Neural cell (in vitro differentiated cells): ENCODE results near the gene ADAD2. TPM values are rescaled to one million over a fixed set of nuclear protein-coding genes. Genes with fewer than 3 reads are reported as not detected.

Source experiments
- H2AFZ ChIP-seq: fragments of 200-600, 300-800 bp; sonication (generic), shearing (Covaris generic); 2 replicates; pipeline ENCODE4 v1.6.0; 2014; ENCODE audit warnings: low read depth, mild to moderate bottlenecking, antibody characterized with exemption, low read length, moderate library complexity
- H3F3A ChIP-seq: fragments of 200-600 bp; shearing (Covaris generic); 2 replicates; pipeline ENCODE4 v1.6.1; 2016; ENCODE audit warnings: mild to moderate bottlenecking, moderate library complexity, mixed read lengths, antibody characterized with exemption, low read length; ENCODE audit not compliant: insufficient read depth, poor library complexity, severe bottlenecking
- H3K27ac ChIP-seq: fragments of 200-600, 300-800 bp; sonication (generic), shearing (Covaris generic); 2 replicates; pipeline ENCODE4 v1.5.1; 2014; ENCODE audit warnings: mild to moderate bottlenecking, low read length, moderate library complexity
- H3K27me3 ChIP-seq: fragments of 300-800, 200-600 bp; sonication (generic), shearing (Covaris generic); 2 replicates; pipeline ENCODE4 v1.6.0; 2014; ENCODE audit warnings: mild to moderate bottlenecking, low read depth, low read length, moderate library complexity; ENCODE audit not compliant: insufficient read depth
- H3K36me3 ChIP-seq: fragments of 300-800, 200-600 bp; sonication (generic), shearing (Covaris generic); 2 replicates; pipeline ENCODE4 v1.5.1; 2014; ENCODE audit warnings: mild to moderate bottlenecking, antibody characterized with exemption, low read length, moderate library complexity; ENCODE audit not compliant: insufficient read depth
- H3K4me2 ChIP-seq: fragments of 300-800, 200-600 bp; sonication (generic), shearing (Covaris generic); 2 replicates; pipeline ENCODE4 v1.6.0; 2014; ENCODE audit warnings: mild to moderate bottlenecking, low read length
- H3K4me3 ChIP-seq: fragments of 300-800, 200-600 bp; sonication (generic), shearing (Covaris generic); 2 replicates; pipeline ENCODE4 v1.5.1; 2014; ENCODE audit warnings: mild to moderate bottlenecking, low read length, moderate library complexity
- H3K79me2 ChIP-seq: fragments of 200-600 bp; shearing (Covaris generic); replicated peaks from 2 replicates; pipeline ENCODE4 v1.6.0; 2014; ENCODE audit warnings: mild to moderate bottlenecking, low read length, moderate library complexity; ENCODE audit not compliant: insufficient read depth
- H3K9ac ChIP-seq: fragments of 300-800, 200-600 bp; sonication (generic), shearing (Covaris generic); 2 replicates; pipeline ENCODE4 v1.6.1; 2016; ENCODE audit warnings: mild to moderate bottlenecking, low read length, mixed read lengths
- H3K9me2 ChIP-seq: fragments of 200-600 bp; shearing (Covaris generic); 2 replicates; pipeline ENCODE4 v1.6.1; 2016; ENCODE audit warnings: mild to moderate bottlenecking, low read length, mixed read lengths; ENCODE audit not compliant: insufficient read depth
- H3K9me3 ChIP-seq: fragments of 200-600, 300-800 bp; sonication (generic), shearing (Covaris generic); 2 replicates; pipeline ENCODE4 v1.6.1; 2016; ENCODE audit warnings: mild to moderate bottlenecking, mixed run types, low read length, moderate library complexity, mixed read lengths
- H4K20me1 ChIP-seq: fragments of 200-600 bp; shearing (Covaris generic); 2 replicates; pipeline ENCODE4 v1.6.1; 2016; ENCODE audit warnings: mild to moderate bottlenecking, mixed run types; ENCODE audit not compliant: insufficient read depth
- CTCF ChIP-seq: fragments of 450-650 bp; IDR thresholded peaks from 2 replicates; pipeline ENCODE4 v1.5.1; 2014; ENCODE audit warnings: antibody characterized with exemption, mild to moderate bottlenecking, moderate library complexity; ENCODE audit not compliant: poor library complexity, severe bottlenecking
- EP300 ChIP-seq: fragments of 450-650 bp; conservative IDR thresholded peaks from 2 replicates; pipeline ENCODE4 v1.6.1; 2014; ENCODE audit warnings: antibody characterized with exemption, mild to moderate bottlenecking, moderate library complexity; ENCODE audit not compliant: poor library complexity, severe bottlenecking
- EZH2 ChIP-seq: fragments of 200-600, 300-800 bp; shearing (Covaris generic), sonication (generic); IDR thresholded peaks from 2 replicates; pipeline ENCODE4 v1.6.1; 2014; ENCODE audit warnings: antibody characterized with exemption, low read length, borderline replicate concordance, mild to moderate bottlenecking; ENCODE audit not compliant: insufficient read depth, poor library complexity, severe bottlenecking
- MXI1 ChIP-seq: fragments of 450-650 bp; conservative IDR thresholded peaks from 2 replicates; pipeline ENCODE4 v1.6.1; 2014; ENCODE audit warnings: antibody characterized with exemption, mild to moderate bottlenecking; ENCODE audit not compliant: poor library complexity, severe bottlenecking
- POLR2AphosphoS5 ChIP-seq: IDR thresholded peaks from 2 replicates; pipeline ENCODE4 v1.6.1; 2012
- RAD21 ChIP-seq: fragments of 450-650 bp; conservative IDR thresholded peaks from 2 replicates; pipeline ENCODE4 v1.6.1; 2014; ENCODE audit warnings: antibody characterized with exemption, mild to moderate bottlenecking, moderate library complexity
- REST ChIP-seq: IDR thresholded peaks from 2 replicates; pipeline ENCODE4 v1.6.1; 2012; ENCODE audit warnings: borderline replicate concordance
- SMC3 ChIP-seq: fragments of 450-650 bp; conservative IDR thresholded peaks from 2 replicates; pipeline ENCODE4 v1.6.1; 2014; ENCODE audit warnings: antibody characterized with exemption, mild to moderate bottlenecking, moderate library complexity; ENCODE audit not compliant: poor library complexity
- TAF1 ChIP-seq: IDR thresholded peaks from 2 replicates; pipeline ENCODE4 v1.6.1; 2012; ENCODE audit warnings: low read depth
- polyA plus RNA-seq: library from polyadenylated mRNA; depleted of rRNA; stranded (reverse); fragments of >200 nt; gene quantifications from 2 replicates; pipeline ENCODE4 v1.2.3, GENCODE V29; 2014

The ADAD2 gene
- polyA plus RNA-seq, 1 donor from 2014 or later: not detected

GRCh38 chr16:84220851-84221250 is 29.9 kb downstream of the ADAD2 start:
- Histone ChIP-seq H3K9me2 (no peaks in the 10 kb centered on the region), H3F3A (no peaks in the 10 kb centered on the region), H3K79me2 (no peaks in the 10 kb centered on the region), H3K9me3 (no peaks in the 10 kb centered on the region), H2AFZ (no peak overlapping the region), H3K4me3 (no peak overlapping the region), H4K20me1 (no peaks in the 10 kb centered on the region), H3K27me3 (no peaks in the 10 kb centered on the region), H3K9ac (no peak overlapping the region), H3K27ac (no peak overlapping the region), H3K4me2 (no peak overlapping the region), H3K36me3 (no peaks in the 10 kb centered on the region)
- TF ChIP-seq CTCF (no peak), EP300 (no peak), REST (no peak), MXI1 (no peak), POLR2AphosphoS5 (no peak), EZH2 (no peak)

GRCh38 chr16:84223456-84223855 is 32.5 kb downstream of the ADAD2 start:
- TF ChIP-seq REST (no peak), POLR2AphosphoS5 (no peak), SMC3 (no peak), EZH2 (no peak), RAD21 (no peak), MXI1 (no peak), TAF1 (no peak), EP300 (no peak), CTCF (no peak)

More at GRCh38 chr16:84223456-84223855, 32.5 kb downstream of the ADAD2 start:
- Histone ChIP-seq H3K4me2 (no peak overlapping the region), H2AFZ (no peak overlapping the region), H3K27me3 (no peaks in the 10 kb centered on the region), H3K9ac (no peak overlapping the region), H4K20me1 (no peaks in the 10 kb centered on the region), H3K36me3 (no peaks in the 10 kb centered on the region), H3K79me2 (no peaks in the 10 kb centered on the region), H3F3A (no peaks in the 10 kb centered on the region), H3K9me3 (no peaks in the 10 kb centered on the region), H3K4me3 (no peak overlapping the region), H3K9me2 (no peaks in the 10 kb centered on the region), H3K27ac (no peak overlapping the region)
